GM12878 (cell line): ENCODE data around the gene HMBS. TPM values are rescaled to one million over a fixed set of nuclear protein-coding genes. Genes with fewer than 3 reads are reported as not detected.

Source experiments
- ATAC-seq: fragments of 200-7000 bp; cut with Tn5 transposase; 3 replicates; pipeline ENCODE4 v1.9.1; 2020; ENCODE audit warnings: mild to moderate bottlenecking, moderate library complexity
- BruUV-seq: library from RNA; stranded (reverse); fragments of 400-500 nt; replicated peaks from 2 replicates; lab custom pipeline; 2021; lab: Mats Ljungman, UMichigan
- CTCF ChIA-PET: fragments of 300-600 bp; sonication (Branson Sonifier 250); formaldehyde crosslinking; extraction: SDS; loops from one replicate; lab custom pipeline; 2021; ENCODE audit warnings: inconsistent platforms; lab: Yijun Ruan, JAX
- POLR2A ChIA-PET: fragments of 350-600 bp; formaldehyde crosslinking; extraction: SDS; loops from one replicate; lab custom pipeline; 2021; ENCODE audit warnings: inconsistent platforms; lab: Charles Lee
- RAD21 ChIA-PET: fragments of 300-600 bp; sonication (Branson Sonifier 250); formaldehyde crosslinking; loops from one replicate; lab custom pipeline; 2023; ENCODE audit warnings: antibody characterized with exemption; ENCODE audit not compliant: unreplicated experiment; lab: Charles Lee
- SMC1A ChIA-PET: fragments of 300-600 bp; sonication (Branson Sonifier 250); formaldehyde crosslinking; loops from one replicate; lab custom pipeline; 2023; ENCODE audit not compliant: unreplicated experiment, uncharacterized antibody; lab: Charles Lee
- DNase-seq: peaks from one replicate; pipeline ENCODE4 v3.0.0-alpha.2; 2011; ENCODE audit warnings: low read depth, low spot score
- FAIRE-seq: peaks from 3 replicates; lab custom pipeline; 2011; peaks lifted over from hg19 to GRCh38; lab: Jason Lieb, UNC
- H2AFZ ChIP-seq: 2 replicates; pipeline ENCODE4 v1.6.0; 2011; ENCODE audit warnings: low read depth, low read length, control low read depth; ENCODE audit not compliant: control insufficient read depth
- H3K27ac ChIP-seq: 2 replicates; pipeline ENCODE4 v1.5.1; 2011; ENCODE audit warnings: control low read depth; ENCODE audit not compliant: control insufficient read depth, insufficient read depth
- H3K27me3 ChIP-seq, 2 experiments: replicated peaks in 1 of 2; 2 replicates each; pipeline versions ENCODE4 v1.6.0 to v1.6.1; 2011; ENCODE audit warnings: low read length in 1 of 2; ENCODE audit not compliant: control insufficient read depth in 2 of 2, insufficient read depth in 2 of 2
- H3K36me3 ChIP-seq, 2 experiments: 2 replicates each; pipeline ENCODE4 v1.5.1; 2011; ENCODE audit warnings: low read length in 1 of 2; ENCODE audit not compliant: control insufficient read depth in 2 of 2, insufficient read depth in 2 of 2
- H3K4me1 ChIP-seq: 2 replicates; pipeline ENCODE4 v1.6.1; 2011; ENCODE audit warnings: mild to moderate bottlenecking, low read length, moderate library complexity, mixed read lengths; ENCODE audit not compliant: control insufficient read depth, insufficient read depth
- H3K4me2 ChIP-seq: 2 replicates; pipeline ENCODE4 v1.6.0; 2011; ENCODE audit warnings: control low read depth; ENCODE audit not compliant: control insufficient read depth, insufficient read depth
- H3K4me3 ChIP-seq: fragments of 200-600 bp; sonication (generic); 2 replicates; pipeline ENCODE4 v1.5.1; 2016
- H3K79me2 ChIP-seq: 2 replicates; pipeline ENCODE4 v1.6.0; 2011; ENCODE audit warnings: low read length; ENCODE audit not compliant: control insufficient read depth, insufficient read depth
- H3K9ac ChIP-seq: 2 replicates; pipeline ENCODE4 v1.8.0; 2011; ENCODE audit warnings: low read length, control low read depth, mixed read lengths; ENCODE audit not compliant: control insufficient read depth, insufficient read depth
- H3K9me3 ChIP-seq: replicated peaks from 3 replicates; pipeline ENCODE4 v1.5.1; 2011; ENCODE audit warnings: mild to moderate bottlenecking, low read length; ENCODE audit not compliant: control insufficient read depth, insufficient read depth
- H4K20me1 ChIP-seq: 2 replicates; pipeline ENCODE4 v1.6.0; 2011; ENCODE audit not compliant: control insufficient read depth, insufficient read depth
- CBX5 ChIP-seq: sonication (generic); IDR thresholded peaks from 2 replicates; pipeline ENCODE4 v1.6.1; 2016; ENCODE audit warnings: low read depth, moderate library complexity, mild to moderate bottlenecking, inconsistent platforms
- ETV6 ChIP-seq, 2 experiments: fragments of 450-650 bp in 1 of 2; IDR thresholded peaks in 1 of 2; conservative IDR thresholded peaks in 1 of 2; 2 replicates each; pipeline ENCODE4 v1.6.1; 2014; ENCODE audit warnings: antibody characterized with exemption in 1 of 2, borderline replicate concordance in 1 of 2, low read depth in 1 of 2, mild to moderate bottlenecking in 1 of 2, moderate library complexity in 1 of 2
- FOXK2 ChIP-seq: fragments of 450-650 bp; IDR thresholded peaks from 2 replicates; pipeline ENCODE4 v1.6.1; 2017; ENCODE audit warnings: mild to moderate bottlenecking, moderate library complexity
- HSF1 ChIP-seq: fragments of 150-350 bp; IDR thresholded peaks from 2 replicates; pipeline ENCODE4 v1.6.1; 2014; ENCODE audit warnings: mild to moderate bottlenecking, low read depth, low read length
- MEF2A ChIP-seq: IDR thresholded peaks from 2 replicates; pipeline ENCODE4 v1.6.1; 2011; ENCODE audit warnings: low read depth, mild to moderate bottlenecking, low read length, moderate library complexity; ENCODE audit not compliant: insufficient read depth
- MTA2 ChIP-seq: fragments of 450-650 bp; IDR thresholded peaks from 2 replicates; pipeline ENCODE4 v1.6.1; 2016; ENCODE audit warnings: low read depth, mild to moderate bottlenecking, moderate library complexity
- NFYA ChIP-seq: IDR thresholded peaks from 2 replicates; pipeline ENCODE4 v1.6.1; 2011; ENCODE audit warnings: low read depth, mild to moderate bottlenecking, low read length, improper control_type of control experiment, borderline replicate concordance
- SMC3 ChIP-seq: IDR thresholded peaks from 2 replicates; pipeline ENCODE4 v1.6.1; 2011; ENCODE audit warnings: low read length, improper control_type of control experiment, borderline replicate concordance
- SUZ12 ChIP-seq: fragments of 200-600 bp; sonication (generic); IDR thresholded peaks from one replicate; pipeline ENCODE4 v1.6.1; 2018; ENCODE audit warnings: antibody characterized with exemption, mild to moderate bottlenecking; ENCODE audit not compliant: unreplicated experiment
- TCF7 ChIP-seq: IDR thresholded peaks from 2 replicates; pipeline ENCODE4 v1.6.1; 2014; ENCODE audit warnings: antibody characterized with exemption, borderline replicate concordance
- ZBED1 ChIP-seq: IDR thresholded peaks from 2 replicates; pipeline ENCODE4 v1.6.1; 2016; ENCODE audit warnings: borderline replicate concordance
- ZBTB33 ChIP-seq: fragments of 450-650 bp; IDR thresholded peaks from 2 replicates; pipeline ENCODE4 v1.6.1; 2017; ENCODE audit warnings: mild to moderate bottlenecking
- ZBTB40 ChIP-seq: fragments of 450-650 bp; IDR thresholded peaks from 2 replicates; pipeline ENCODE4 v1.6.1; 2016; ENCODE audit warnings: mild to moderate bottlenecking, moderate library complexity, borderline replicate concordance
- WGBS: methylation state at CpG from one replicate; pipeline ENCODE4 v1.1.6; 2016; ENCODE audit warnings: low lambda C conversion rate; ENCODE audit not compliant: insufficient replicate concordance, insufficient coverage; ENCODE audit errors: missing lambda C conversion rate; 5-methylcytosine and 5-hydroxymethylcytosine counted together
- in situ Hi-C: fragments of 300-500 bp; cut with MboI; formaldehyde crosslinking; loops from 9 replicates; pipeline ENCODE4 v1.14.3; 2018; ENCODE audit warnings: mixed read lengths
- intact Hi-C: fragments of 100-400 bp; cut with micrococcal nuclease; formaldehyde crosslinking; loops from one replicate; pipeline ENCODE4 v1.14.2; 2022; ENCODE audit not compliant: unreplicated experiment
- polyA plus RNA-seq, 11 experiments: library from polyadenylated mRNA; depleted of rRNA in 4 of 11; unstranded in 6 of 11; stranded (reverse) in 5 of 11; fragments of >200 nt; fragmentation: Nextera tagmentation in 4 of 11; fragmentation: Illumina TruSeq in 1 of 11; extraction: Ambion mirVana in 4 of 11; extraction: Trizol in 1 of 11; gene quantifications; 1 replicate in 1 of 11; 2 replicates in 10 of 11; pipeline versions ENCODE4 v1.2.1 to v1.2.3, GENCODE V29; 2011 to 2016; ENCODE audit warnings: inconsistent platforms in 2 of 11, missing spikeins in 2 of 11, low read depth in 1 of 11
- total RNA-seq, 4 experiments: library from RNA; depleted of rRNA in 3 of 4; stranded (reverse); fragments of >200 nt in 3 of 4; fragmentation: Illumina TruSeq in 1 of 4; extraction: Trizol in 1 of 4; gene quantifications; 2 replicates each; pipeline versions ENCODE4 v1.2.1 to v1.2.3, GENCODE V29; 2013 to 2021
- TF ChIP-seq, protein P1 (sequence below): fragments of 450-650 bp; IDR thresholded peaks from 2 replicates; pipeline ENCODE4 v1.6.1; 2018; ENCODE audit warnings: borderline replicate concordance, mild to moderate bottlenecking; ENCODE audit not compliant: partially characterized antibody

HMBS gene
- total and polyA plus RNA-seq, 10 of the 15 experiments (the other 5 are each of a cell fraction or from before 2014, with no cell fraction given): 17.7 to 96.7 (median 49.7) TPM

DNA sequence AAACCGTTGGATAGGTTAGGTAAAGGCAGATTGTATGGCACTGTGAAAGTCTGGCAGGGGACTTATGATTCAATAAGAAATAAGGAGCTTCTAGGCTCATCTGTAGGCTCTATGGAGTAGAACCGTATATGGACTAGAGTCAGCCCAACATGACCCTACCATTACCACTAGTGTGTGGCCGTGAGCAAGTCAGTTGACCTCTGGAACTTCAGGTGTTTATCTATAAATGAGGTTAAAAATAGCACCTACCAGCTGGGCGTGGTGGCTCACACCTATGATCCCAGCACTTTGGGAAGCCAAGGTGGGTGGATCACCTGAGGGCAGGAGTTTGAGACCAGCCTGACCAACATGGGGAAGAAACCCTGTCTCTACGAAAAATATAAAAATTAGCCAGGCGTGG lies 41.1 kb downstream of the HMBS start:
- H2AFZ ChIP-seq: no peak overlapping the region
- POLR2A ChIA-PET: interaction anchor here (0.8 kb wide), 1 partner anchor 84 kb away, joined by 3 read pairs; no protein-coding TSS in a partner anchor
- no peaks in the 10 kb centered on the region for H4K20me1 ChIP-seq
- ATAC-seq: no peak
- peaks cover 21% of the 10 kb centered on the region for H3K79me2 ChIP-seq
- CTCF ChIA-PET: interaction anchor here (0.8 to 1.2 kb wide), 4 partner anchors 9 to 176 kb away, joined by 3 to 4 read pairs (median 3); no protein-coding TSS in a partner anchor
- no TSS peak for BruUV-seq
- no peak for FAIRE-seq
- no peak overlapping the region for H3K27ac ChIP-seq
- DNase-seq: no peak
- H3K9ac ChIP-seq: no peak overlapping the region
- in situ Hi-C loops (no loop called here), intact Hi-C loops (no loop called here)
- no peak overlapping the region for H3K4me2 ChIP-seq
- RAD21 ChIA-PET: interaction anchor here (0.7 kb wide), 1 partner anchor 69 kb away, joined by 3 read pairs; the partner anchor contains the start of gene HYOU1
- peaks cover 8% of the 10 kb centered on the region for H3K4me1 ChIP-seq
- WGBS: 90% methylated on average over 5 of the region's 6 CpGs
- SMC1A ChIA-PET: interaction anchor here (1.8 kb wide), 1 partner anchor 16 kb away, joined by 5 read pairs; no protein-coding TSS in a partner anchor
- no peak overlapping the region for H3K4me3 ChIP-seq
- H3K9me3 ChIP-seq: no peaks in the 10 kb centered on the region
- H3K27me3 ChIP-seq: no peaks in the 10 kb centered on the region
- peaks cover 0 to 12% of the 10 kb centered on the region in 2 experiments; a peak in 2 of 4 replicates for H3K36me3 ChIP-seq
- TF ChIP-seq SMC3: no peak
- no peak for TF ChIP-seq MTA2
- no peak for TF ChIP-seq SUZ12
- TF ChIP-seq ETV6 (conservative IDR thresholded peaks at IDR 0.05 in 1 of 2, IDR thresholded peaks at IDR 0.05 in 1 of 2; ENCODE audit: borderline replicate concordance in 1 of 2, low read depth in 1 of 2): no peak
- TF ChIP-seq ZBTB33: no peak
- no peak for TF ChIP-seq NFYA
- no peak for TF ChIP-seq CBX5
- no peak for TF ChIP-seq ZBTB40
- no peak for TF ChIP-seq ZBED1
- TF ChIP-seq, protein P1, sequence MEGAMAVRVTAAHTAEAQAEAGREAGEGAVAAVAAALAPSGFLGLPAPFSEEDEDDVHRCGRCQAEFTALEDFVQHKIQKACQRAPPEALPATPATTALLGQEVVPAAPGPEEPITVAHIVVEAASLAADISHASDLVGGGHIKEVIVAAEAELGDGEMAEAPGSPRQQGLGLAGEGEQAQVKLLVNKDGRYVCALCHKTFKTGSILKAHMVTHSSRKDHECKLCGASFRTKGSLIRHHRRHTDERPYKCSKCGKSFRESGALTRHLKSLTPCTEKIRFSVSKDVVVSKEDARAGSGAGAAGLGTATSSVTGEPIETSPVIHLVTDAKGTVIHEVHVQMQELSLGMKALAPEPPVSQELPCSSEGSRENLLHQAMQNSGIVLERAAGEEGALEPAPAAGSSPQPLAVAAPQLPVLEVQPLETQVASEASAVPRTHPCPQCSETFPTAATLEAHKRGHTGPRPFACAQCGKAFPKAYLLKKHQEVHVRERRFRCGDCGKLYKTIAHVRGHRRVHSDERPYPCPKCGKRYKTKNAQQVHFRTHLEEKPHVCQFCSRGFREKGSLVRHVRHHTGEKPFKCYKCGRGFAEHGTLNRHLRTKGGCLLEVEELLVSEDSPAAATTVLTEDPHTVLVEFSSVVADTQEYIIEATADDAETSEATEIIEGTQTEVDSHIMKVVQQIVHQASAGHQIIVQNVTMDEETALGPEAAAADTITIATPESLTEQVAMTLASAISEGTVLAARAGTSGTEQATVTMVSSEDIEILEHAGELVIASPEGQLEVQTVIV: no peak
- no peak for TF ChIP-seq FOXK2
- no peak for TF ChIP-seq MEF2A
- TF ChIP-seq TCF7: no peak
- no peak for TF ChIP-seq HSF1
